ENCODE measurements around the gene KCTD17.
A peak's percentile ranks its signal among the peaks of the same experiment; 100 is the strongest.

Gene KCTD17

GRCh38 chr22:37051391-37052385 lies at the start of gene KCTD17:
KCTD17 (plus strand) TSS chr22:37051742; CDS start chr22:37051761, 19 bp downstream.
- peak; percentile 27 to 68 for DNase-seq

- no peak for DNase-seq
These were observed 49.7 kb upstream of the KCTD17 start for GRCh38 chr22:37001826-37002225.

DNA sequence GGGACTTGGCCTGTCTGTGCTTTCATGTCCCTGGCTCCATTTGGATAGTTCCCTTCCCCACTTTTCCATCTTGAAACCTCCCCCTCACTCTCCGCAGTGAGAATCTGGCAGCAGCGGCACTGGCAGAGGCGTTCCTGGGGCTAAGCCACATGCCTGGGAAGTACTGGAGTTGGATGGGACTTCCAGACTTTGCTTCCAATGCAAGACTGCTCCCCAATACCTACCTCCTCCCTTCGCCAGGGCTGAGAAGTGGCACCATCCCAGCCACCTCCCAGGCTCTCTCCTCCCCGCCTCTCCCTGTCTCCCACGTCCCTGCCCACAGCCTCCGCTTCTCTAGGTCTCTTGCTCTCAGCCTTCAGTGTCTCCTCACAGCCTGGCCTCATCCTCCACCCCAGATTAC lies 48.9 kb upstream of the KCTD17 start:
- DNase-seq = peak in 1 of 2 donors; percentile 40

DNA sequence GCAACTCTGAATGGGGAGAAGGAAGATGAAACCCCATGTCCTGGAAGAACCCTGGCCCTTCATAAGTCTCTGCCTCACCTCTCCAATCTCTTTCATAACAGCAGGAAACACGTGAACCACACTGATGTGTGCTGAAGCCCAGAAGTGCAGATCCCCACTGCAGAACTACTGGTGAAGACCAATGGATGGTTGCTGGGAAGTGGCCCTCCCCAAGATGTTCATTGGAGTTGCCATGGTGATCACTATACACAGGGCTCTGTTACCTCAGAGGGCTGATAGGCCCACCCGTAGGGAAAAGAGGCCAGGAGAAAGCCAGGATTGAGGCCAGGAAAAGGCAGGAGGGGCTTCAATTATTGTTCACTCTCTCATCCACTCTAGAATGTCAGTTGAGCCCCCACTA lies 43.9 kb upstream of the KCTD17 start:
- DNase-seq = no peak

DNA sequence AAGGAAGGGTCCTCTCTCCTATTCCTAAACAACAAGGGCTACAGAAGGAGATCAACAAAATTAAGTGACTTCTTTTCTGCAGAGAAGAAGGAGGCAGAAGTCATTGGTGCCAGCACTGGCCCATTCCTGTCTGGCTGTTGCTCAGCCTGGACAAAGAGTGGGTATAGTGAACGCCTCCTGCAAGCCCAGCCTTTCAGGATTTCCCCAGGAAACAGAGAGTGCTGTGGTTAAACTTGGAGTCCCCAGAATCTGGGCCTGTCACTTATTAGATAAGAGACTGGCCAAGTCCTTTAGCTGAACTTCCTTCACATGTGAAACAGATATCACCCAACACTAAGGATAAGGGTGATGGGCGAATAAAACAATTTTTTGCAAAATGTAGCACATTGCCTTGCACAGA lies 43.2 kb upstream of the KCTD17 start:
- DNase-seq = no peak

- DNase-seq = no peak
These were observed 42.1 kb upstream of the KCTD17 start for GRCh38 chr22:37009490-37009889.

- DNase-seq = no peak
These were observed 41.4 kb upstream of the KCTD17 start for GRCh38 chr22:37010174-37010573.

- no peak for DNase-seq
These were observed 40.6 kb upstream of the KCTD17 start for GRCh38 chr22:37010976-37011375.

- DNase-seq = no peak
These were observed 40.1 kb upstream of the KCTD17 start for GRCh38 chr22:37011472-37011871.

DNA sequence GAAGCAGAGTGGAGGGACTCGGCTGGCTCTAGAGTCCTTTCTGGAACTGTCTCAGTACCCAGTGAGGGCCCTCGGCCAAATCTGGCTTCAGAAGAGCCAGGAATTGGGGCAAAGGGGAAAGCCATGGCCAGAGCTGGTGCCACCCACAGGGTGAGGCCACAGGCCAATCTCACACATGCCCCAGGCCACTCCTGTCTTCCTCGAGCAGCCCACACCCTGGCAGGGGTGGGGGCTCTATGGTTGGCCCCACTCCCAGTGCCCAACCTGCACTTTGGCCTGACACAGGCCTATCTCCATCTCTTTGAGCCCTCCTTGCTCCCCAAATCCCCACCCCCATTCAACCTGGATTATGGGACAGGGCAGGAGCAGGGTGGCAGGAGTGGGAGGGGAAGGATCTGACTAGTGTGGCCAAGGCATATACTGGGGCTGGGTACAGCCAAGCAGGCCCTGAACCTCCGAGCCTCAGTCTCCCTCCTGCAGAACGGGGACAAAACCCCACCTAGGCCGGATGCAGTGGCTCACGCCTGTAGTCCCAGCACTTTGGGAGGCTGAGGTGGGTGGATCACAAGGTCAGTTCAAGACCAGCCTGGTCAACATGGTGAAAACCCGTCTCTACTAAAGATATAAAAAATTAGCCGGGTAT lies 39.2 kb upstream of the KCTD17 start:
- peak; percentile 21 to 23 for DNase-seq

DNA sequence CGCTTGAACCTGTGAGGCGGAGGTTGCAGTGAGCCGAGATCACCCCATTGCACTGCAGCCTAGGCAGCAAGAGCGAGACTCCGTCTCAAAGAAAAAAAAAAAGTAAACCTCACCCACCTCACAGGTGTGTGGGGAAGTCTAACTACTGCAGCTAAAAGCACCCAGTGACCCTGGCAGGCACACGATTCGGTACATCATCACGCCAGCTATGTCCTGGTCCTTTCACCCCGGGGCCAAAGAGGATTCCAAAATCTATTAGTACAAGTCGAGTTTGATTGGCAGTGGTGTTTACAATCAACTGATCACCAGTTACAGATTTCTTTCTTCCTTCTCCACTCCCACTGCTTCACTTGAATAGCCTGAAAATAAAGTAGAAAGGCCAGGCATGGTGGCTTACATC lies 38.6 kb upstream of the KCTD17 start:
- no peak for DNase-seq

DNA sequence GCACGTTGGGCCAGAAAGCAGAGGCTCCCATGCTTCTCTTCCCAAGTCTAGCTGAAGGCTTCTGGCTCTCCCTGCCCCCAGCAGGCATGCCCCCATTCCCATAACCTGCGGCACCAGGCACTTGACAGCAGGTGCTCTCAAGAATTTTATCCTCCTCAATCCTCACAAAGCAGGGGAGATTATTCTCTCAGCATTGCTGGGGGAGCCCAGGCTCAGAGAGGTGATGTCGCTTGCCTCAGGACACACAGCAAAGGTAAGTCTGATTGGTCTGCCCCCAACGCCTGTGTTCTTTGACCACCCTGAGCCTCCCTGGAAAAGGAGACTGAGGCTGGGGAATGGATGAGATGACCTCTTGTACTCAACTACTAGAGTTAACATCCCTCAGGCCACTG lies 37.1 kb upstream of the KCTD17 start:
- no peak for DNase-seq

DNA sequence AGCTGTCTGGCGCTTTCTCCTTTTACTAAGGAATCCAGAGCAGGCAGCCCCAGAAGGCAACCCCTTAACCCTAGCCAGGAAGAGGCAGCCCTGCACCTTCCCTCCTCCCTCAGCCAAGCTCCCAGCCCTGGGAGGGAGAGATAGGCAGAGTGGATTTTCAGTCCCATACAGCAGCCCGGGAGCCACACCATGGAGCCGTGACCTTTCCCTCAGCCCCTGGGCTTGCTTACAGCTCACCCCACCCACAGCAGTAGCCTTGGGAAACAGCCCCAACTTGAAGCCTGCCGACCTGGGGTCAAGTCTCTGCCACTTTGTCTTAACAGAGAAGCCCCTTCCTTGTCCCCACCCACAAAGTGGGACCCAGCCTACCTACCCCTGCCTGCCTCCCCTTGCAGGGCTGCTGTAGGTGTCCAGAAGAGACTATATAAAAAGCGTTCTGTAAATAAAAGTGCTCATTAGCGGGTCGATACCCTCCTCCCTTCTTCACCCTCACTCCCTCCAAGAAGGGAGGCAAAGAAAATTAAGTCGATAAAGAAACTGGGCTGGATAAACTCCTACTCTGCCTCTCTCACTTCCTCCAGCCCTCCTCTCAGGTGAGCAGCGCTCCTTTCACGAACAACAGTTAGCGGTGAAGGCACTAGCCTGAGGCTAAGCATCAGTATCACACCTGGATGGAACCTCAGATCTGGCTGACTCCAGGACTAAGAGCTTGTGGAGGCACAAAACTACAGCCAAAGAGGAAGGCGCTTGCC lies 36.5 kb upstream of the KCTD17 start:
- DNase-seq = no peak

DNA sequence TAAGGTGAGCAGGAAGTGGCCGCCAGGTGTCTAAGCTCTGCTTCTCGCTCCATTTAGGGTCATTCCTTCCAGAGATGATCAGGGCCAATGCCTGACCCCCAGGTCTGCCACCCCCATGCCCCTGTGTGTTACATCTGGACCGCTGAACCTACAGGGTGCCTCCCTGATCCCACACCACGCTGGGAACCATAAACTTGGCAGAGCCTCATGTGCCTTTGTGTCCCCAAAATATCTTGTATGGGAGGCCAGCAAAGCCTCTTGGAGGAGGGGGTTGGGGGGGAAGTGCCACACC lies 36.0 kb upstream of the KCTD17 start:
- no peak for DNase-seq

- DNase-seq = no peak
These were observed 35.2 kb upstream of the KCTD17 start for GRCh38 chr22:37016134-37016910.

DNA sequence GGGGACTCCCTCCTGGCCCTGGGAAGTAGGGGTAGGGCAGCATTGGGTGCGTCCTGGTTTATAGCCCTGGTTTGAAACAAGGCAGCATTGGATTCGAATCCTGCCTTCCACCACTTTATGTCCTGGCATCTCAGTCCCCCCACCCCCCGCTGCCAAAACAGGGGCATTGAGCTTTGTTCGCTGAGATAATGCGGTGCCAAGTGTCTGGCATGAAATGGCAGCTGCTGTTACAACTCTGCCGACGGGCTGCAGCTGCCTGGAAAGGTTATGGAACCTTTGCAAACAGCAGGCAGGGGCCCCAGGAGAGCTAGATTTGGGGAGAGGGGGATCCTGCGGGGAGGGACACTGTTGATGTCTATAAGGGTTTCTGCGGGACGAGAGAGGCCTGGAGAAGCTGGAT lies 34.2 kb upstream of the KCTD17 start:
- no peak for DNase-seq

GRCh38 chr22:37018086-37018814 lies 33.3 kb upstream of the KCTD17 start:
- no peak for DNase-seq

DNA sequence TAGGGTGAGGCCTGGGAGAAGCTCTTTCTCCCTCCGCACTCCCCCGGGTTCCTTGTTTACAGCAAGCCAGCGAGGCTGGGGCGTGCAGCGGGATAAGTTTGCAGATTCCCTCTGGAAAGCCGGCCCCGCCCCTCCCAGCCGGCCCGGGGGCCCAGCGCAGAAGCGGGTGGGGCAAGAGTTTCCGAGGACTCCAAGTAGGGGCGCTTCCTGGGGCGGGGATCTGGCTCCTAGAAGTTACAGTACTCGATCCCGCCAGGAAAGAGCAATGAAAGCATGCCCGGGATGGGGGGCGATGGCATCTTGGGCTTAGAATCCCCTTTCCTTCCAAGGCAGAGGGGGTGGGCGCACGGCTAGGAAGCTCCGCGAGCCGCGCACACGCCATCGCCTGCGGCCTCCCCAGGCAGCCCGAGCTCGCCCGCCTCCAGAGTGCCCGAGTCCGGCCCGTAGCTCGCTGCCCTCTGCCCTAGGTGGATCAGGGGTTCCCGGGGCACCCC lies 32.7 kb upstream of the KCTD17 start:
- peak in 1 of 2 donors; percentile 65 for DNase-seq

DNA sequence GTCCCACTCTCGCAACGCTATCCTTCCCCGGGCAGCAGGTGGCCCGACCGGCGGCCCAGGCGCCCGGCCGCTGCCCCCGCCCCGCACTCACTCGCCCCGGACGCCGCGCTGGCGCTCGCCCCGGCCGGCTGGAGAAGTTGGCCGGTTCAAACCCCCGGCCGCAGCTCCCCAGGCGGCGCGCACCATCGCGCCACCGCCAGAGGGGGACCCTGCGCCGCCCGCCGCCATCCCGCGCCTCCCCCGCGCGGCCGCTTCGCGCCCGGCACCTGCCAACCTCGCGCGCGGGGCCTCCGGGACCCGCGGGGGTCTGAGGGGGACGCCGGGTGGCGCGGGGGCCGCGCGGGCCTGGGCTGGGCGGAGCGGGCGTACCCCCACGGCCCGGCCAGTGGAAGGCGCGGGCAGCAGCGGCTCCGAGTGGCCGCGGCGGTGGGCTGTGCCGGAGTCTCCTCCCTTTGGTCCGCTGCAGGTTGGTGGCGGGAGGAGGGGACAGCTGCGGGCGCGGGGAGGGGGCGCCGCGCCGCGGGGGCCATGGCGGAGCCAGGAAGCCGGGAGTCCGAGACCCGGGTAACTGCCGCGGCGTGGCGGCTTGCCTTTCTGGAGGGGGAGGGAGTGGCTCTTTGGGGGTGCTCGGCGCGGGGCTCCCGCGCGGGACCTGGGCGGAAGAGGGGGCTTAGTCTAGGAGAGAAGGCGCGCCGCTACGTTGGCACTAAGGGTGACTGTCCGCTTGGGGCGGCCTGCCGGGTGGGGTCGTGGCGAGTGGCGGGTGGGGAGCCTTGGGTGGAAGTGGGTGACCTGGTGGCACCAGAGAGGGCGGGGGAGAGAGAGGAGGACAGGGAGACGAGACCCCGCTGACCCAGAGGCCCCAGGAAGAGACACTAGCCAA lies 32.0 kb upstream of the KCTD17 start, which contains the start of the genes MPST and TST:
Gene MPST, plus strand, starts transcription at position 434 of the 883 bp plus-strand sequence. Its CDS starts 95 bp downstream, at position 529.
Gene TST, minus strand, starts transcription at position 139 of the 883 bp plus-strand sequence. CDS start 715 bp downstream, outside the sequence.
- peak; percentile 74 to 78 for DNase-seq

GRCh38 chr22:37020192-37020479 lies 31.4 kb upstream of the KCTD17 start:
- peak in 1 of 2 donors; percentile 33 for DNase-seq

DNA sequence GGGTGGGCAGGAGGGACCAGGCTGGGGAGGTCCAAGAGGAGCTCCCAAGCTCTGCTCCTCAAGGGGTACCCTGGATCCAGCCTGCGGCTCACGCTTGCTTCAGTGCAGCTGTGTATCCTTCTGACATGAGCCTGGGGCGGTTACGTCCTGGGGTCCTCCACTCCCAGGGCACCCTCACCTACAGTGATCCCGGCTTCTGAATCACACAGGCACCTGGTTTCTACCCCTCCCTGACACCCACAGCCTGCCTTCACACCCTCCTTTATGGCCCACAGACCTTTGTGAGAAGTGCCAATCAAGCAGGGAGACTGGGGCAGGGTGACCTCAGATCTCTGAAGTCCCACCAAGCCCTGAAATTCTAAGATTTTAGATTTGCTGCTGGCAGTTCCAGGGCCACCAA lies 30.5 kb upstream of the KCTD17 start:
- DNase-seq = no peak

All from hippocampal formation (tissue), 2 donors.